GDM1 (cell line): Measurements from ENCODE around the gene TFF2.

Experiments
- DNase-seq: peaks from one replicate; lab custom pipeline; 2025; lab: John Stamatoyannopoulos, UW

Gene TFF2

DNA sequence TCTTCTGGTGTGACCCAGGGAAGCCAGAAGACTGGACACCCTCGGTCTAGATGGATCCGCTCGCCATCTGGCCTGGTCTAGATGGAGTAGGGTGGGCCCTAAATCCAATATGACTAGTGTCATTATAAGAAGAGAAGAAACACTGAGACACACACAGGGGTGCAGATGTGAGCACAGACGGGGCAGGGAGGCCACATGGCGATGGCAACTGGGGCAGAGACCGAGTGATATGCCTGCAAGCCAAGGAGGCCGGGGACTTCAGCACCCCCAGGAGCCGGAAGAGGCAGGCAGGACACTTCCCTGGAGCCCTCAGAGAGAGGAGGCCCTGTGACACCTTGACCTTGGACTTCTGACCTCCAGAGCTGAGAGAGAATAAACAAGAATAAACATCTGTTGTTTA, 30.0 kb downstream of the TFF2 start:
- no peak for DNase-seq

DNA sequence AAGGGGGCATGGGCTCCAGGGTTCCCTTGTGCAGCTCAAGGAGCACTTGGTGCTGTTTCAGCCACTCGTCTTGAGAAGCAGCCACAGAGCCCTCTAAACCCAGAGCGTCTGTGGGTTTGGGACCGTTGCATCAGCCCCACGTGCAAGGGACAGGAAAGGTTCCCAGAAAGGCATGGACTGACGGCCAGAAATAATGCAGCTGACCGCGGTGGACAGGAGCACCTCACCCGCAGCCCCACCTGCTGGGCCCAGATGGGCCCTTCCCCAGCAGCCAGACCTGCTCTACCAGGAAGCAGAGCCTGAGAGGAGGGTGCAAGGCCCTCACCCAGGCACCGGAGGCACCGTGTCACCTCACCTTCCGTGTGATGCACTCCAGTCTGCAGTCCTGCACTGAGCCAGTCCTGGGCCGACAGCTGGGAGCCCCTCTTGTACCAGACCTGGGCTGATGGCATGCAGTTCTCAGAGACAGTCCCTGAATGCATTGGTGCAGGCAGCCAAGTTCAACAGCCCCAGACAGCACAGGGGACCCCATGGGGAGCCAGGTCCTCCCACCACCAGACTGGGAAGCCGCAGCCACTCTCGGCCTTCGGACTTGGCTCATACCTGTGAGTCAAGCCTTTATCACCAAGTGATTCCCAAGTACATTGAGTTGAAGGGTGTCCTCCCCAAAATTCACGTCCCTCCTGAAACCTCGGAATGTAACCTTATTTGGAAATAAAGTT, 30.8 kb downstream of the TFF2 start:
- no peak for DNase-seq

DNA sequence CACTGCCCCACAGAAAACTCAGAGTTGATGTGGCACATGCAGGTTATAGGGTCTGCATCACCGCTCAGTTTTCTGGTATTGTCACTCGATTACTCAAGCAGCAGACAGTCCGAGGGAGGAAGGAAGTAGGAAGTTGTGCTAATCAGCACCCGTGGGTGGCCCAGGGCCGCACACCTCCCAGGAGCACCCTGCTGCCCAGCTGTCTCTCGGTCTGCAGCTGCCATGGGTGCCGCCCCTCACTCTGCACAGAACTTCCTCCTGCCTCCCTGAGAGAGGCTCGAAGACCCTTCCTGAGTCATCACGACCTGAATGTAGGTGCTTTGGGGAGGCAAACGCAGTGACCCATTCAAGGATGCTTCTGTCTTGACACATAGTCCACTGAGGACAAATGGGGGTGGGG, 31.4 kb downstream of the TFF2 start:
- peak; percentile 24 for DNase-seq

DNA sequence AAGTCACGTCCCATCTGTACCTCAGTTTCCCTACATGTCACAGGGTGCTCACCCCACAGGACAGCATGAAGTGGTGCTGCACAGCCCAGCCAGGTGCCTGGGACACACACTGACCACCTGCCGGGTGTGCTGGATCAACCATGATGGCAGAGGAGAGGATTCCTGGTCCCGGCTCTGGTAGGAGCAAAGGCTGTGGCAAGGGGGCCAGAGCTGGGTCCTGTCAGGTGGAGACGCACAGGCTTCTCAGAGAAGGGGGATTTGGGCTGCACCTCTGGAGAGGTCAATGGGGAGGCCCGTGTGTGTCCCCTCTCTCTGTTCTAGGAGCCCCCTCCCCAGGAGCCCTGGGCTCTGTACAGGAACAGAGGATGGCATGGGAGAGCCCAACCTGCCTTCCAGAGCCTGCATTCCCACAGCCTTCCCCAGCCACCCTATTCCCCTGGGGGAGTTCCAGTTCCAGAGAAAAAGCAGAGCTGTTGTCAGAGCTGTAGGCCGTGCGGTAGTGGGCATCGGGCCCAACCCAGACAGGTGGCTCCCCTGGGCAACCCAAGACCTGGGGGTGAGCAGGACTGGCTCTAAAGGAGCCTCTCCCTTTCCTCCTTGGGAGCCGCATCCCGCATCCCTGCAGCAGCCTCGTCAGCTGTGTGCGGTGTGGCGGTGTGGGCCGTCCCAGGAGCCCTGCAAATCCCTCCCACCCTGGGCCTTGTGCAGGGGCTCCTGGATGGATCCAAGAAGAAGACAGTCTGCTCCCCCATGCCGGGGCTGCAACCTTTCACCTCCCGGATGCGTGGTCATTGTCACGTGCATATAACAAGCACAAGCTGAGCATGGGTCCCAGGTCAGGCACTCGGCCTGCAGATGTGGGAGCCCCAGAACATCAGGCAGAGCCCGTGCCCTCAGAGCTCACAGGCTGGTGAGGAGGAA, 32.7 kb downstream of the TFF2 start:
- no peak for DNase-seq

DNA sequence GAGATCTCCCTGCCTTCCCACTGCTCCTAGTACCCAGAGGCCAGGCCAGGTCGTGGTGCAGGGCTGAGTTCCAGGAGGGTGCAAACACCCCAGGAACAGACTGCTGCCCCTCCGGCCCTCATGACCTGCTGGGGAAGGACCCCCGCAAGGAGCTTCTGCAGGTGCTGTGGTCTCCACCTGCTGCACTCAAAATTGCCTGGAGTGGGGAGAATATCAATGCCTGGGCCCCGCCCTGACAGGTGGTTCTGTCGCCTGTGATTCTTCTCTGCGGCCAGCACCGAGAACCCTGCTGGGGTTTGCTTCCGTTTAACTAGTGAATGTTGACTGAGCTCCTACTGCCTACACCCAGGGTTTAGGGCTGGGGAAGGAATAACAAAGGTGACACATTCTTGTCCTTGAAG, 33.5 kb downstream of the TFF2 start:
- no peak for DNase-seq

DNA sequence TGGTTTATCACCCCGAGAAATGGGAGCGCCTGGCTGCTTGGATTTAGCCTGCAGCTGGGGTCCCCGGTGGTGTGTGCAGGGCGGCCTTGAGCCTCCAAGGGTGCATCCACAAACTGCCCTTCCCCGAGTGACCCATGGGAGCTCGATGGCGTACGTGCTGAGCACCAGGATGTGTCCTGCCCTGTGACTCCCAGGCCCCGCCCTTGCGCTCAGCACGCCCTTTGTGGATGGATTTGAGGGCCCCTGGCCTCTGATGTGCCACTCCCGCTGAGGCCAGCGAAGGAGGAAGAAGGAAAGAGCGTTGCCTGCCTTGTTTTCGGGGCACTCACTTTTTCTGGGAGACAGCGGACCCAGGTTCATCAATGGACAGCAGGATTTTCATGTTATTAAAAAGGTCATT, 33.9 kb downstream of the TFF2 start:
- DNase-seq = no peak

DNA sequence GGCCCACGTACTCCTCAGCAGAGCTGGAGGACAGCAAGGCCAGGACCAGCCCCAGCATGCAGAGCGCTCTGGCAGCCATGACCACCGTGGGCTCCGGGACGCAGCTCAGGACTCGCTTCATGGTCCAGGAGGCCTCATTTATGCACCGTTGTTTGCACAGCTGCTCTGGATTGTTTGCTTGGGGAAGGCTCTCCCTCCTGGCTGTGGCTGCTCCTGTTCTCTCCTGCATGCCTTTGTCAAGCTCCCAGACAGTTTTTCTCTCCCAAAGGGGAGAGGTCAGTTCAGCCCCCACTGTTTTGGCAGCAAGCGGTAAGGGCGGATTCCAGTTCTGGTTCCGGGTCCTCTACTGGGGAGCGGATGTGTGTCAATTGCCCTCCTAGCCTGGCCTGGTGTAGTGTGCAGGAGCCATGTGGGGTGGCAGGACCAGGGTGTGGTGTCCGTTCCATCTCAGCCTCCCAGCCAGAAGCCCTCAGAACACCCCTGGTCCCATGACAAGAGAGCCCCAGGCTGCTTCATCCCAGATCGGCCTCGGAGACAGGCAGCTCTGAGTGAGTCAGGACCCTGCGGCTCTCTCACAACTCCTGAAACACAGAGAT, 35.4 kb downstream of the TFF2 start, which contains the start of gene TFF3:
Gene TFF3, minus strand, starts transcription at position 114 of the 596 bp plus-strand sequence. Its CDS starts 35 bp downstream, at position 79.
- DNase-seq = no peak

DNA sequence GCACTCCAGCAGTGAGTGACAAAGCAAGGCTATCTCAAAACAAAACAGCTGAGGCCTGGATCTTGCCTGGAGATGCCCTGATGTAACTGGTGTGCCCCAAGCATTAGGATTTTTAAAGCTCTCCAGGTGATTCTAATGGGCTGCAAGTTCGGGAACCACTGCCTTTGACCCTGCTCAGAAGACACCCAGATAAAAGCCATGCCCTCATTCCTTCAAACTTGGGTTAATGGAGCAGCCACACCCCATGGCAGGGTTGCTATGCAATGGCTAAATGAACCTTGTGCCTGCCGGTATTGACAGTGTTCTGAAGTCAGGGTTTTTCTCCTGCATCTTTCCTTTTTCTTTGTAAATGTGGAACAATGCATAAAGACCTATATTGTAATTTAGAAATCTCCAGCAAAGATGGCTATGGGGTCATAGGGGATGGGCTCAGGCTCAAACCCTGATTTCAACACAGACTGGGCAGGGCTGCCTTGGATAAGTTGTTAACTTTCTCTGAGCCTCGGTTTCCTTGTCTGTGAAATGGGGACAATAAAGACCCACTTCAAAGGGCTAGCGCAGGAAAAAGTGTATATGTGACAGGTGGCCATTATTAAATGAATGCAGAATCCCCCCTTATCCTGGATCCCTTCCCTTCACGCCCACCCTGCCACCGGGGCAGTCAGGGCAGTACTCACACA, 36.0 kb downstream of the TFF2 start:
- DNase-seq = no peak

DNA sequence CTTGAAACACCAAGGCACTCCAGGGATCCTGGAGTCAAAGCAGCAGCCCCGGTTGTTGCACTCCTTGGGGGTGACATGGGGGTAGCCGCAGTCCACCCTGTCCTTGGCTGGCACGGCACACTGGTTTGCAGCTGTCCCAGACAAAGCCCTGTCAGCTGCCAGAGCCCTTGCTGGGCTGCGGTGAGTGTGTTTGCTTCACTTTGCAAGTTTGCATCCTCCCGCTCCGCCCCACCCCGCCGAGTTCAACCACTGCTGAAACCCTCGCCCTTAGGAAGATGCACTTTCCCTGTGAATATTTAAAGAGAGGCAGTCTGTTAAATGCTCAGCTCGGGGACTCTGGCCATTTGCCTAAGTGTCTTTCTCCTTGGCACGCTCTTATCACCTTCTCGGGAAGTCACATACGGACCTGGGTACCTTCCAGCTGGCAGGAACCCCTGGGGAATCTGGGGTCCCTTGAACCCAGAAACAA, 37.3 kb downstream of the TFF2 start:
- no peak for DNase-seq

DNA sequence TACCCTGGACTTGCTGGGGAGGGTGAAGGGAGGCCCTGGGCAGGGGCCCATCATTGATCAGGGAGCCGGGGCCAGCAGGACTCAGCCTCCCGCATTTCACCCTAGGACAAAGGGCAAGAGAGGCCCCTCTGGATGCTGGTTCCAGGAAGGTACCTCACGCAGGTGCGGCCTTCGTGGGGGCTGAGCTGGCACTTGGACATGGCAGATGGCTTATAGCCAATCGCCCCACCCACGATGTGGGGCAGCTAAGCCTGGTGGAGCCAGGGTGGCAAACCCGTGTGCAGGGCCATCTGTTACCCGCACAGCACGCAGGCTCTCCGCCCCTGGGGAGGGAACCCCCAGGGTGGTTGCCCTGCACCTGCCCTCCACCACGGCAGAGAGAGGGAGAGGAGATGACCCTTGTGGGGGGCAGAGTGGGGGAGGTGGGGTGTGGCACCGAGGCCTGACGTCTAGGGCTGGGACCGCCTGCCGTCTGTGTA, 38.1 kb downstream of the TFF2 start:
- no peak for DNase-seq

DNA sequence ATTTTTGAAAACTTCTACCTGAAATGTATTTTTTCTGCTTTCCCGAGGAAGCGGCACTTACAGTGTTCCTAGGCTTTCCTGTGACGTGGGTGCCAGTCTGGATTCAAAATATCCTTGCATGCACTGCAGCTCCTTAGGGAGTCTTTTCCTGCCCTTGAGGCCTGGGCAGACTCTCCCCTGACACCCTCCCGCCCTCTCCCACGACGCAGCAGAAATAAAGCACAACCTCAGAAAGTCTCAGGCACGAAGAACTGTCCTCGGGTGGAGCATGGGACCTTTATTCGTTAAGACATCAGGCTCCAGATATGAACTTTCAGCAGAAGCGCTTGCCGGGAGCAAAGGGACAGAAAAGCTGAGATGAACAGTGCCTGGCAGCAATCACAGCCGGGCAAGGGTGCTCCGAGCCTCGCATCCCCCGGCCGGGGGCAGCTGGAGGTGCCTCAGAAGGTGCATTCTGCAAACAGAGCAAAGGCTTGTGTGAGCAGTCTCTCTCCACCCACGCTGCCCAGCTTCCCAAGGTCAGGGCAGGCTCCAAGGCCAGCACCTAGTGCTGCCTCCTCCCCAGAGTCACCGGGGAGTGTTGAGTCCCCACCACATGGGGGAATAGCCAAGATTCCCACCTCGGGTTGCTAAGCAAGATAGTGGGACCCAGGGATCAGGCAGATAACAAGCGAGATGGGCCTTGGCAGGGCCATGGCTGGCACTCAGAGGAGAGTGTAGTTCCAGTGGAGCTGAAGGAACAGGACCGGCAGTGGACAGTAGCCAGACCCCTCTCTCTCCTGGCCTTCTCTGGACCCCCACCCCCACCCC, 38.8 kb downstream of the TFF2 start:
- no peak for DNase-seq

DNA sequence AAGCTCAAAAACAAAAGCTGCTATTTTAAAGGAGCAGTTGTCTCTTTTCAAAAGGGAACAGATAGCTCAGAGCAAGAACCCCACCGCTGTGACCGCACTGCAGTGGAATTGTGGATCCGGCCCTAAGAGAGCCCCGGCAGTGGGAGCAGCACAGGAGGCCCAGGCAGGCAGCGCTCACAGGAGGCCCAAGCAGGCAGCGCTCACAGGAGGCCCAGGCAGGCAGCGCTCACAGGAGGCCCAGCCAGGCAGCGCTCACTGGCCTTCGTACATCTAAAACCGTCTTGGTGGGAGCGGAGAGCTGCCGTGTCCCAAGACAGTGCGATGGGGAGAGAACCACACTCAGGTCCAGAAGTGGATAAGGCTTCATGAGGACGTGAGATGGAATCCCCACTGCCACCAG, 39.6 kb downstream of the TFF2 start:
- DNase-seq = no peak

DNA sequence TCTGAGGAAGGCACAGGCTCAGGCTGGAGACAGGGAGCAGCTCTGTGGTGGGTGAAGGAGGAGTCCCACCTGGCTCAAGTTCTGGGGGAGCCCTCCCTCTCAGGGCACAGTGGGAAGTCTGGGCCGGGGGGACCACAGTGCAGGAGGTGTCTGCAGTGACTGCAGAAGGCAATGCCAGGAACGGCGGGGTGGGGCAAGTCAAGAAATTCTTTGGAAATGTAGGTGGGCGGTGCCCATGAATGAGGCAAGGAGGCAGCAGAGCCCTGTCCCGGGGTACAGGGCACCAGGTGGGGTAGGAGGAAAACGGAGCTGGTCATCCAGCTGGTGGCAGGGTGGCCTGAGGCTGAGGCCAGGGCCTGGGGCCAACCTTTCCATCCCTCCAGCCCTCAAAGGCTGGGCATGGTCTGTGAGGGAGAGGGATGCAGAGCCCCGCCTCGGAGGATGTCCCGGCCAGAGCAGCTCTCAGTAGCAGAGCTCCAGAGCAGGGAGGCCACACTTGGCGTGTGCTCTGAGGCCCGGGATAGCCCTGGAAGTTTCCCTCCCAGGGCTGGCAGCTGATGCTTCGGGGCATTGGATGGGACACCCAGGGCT, 40.3 kb downstream of the TFF2 start:
- no peak for DNase-seq

DNA sequence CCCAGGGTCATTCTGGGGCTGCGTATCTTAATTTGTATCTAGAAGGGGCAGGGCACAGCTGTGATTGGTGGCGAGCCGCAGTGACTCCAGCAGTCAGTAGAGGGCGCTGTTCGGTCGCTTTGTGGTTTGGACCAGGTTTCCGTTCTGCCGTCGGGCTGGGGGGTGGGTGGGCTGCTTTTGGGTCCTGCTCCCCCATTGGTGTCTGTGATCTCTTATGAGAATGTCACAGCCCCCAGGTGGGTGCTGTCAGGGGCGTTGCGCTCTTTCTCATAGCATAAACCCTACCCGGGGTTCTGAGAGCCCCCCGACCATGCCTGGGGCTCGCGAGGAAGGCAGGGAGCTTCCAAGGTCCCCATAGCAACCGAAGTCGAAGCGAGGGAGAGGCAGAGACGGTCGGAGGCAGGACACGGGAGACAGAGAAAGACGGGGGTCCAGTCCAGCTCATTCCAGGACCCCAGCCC, 41.0 kb downstream of the TFF2 start:
- peak; percentile 22 for DNase-seq

DNA sequence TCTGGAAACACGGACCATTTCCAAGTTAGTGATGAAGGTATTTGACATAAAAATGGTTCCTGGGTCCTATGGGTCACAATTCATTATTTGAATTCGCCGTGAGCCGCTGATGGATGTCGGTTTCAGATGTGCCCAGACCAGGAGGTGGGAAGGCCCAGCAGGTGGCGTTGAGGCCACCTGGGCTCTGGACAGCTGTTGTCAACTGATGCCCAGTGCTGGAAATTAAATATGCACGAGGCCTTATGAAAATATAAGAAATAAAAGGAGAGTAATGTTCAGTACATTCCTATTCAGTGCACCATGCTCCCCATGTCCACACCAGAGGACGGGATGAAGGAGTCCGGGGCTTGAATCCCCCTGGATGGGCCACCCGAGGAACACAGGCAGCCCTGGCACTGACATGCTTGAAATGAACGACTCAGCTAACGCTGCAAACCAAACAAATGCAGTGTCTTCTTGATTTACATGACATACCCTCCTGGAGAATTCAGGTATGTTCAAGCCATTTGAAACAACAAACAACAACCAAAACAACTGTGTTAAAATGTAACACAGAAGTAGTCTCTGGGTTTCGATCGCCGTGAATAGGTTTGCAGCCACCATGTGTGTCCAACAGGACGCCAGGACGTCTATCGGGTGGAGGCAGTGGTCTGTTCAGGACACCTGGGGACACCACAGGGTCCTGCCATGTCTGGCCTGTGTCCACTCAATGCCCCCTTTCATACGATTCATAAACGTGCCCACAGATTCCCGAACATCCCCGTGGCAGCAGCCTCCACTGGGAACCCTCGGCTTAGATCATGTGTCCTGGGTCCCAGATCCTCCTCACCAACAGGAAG, 41.7 kb downstream of the TFF2 start:
- DNase-seq = no peak

DNA sequence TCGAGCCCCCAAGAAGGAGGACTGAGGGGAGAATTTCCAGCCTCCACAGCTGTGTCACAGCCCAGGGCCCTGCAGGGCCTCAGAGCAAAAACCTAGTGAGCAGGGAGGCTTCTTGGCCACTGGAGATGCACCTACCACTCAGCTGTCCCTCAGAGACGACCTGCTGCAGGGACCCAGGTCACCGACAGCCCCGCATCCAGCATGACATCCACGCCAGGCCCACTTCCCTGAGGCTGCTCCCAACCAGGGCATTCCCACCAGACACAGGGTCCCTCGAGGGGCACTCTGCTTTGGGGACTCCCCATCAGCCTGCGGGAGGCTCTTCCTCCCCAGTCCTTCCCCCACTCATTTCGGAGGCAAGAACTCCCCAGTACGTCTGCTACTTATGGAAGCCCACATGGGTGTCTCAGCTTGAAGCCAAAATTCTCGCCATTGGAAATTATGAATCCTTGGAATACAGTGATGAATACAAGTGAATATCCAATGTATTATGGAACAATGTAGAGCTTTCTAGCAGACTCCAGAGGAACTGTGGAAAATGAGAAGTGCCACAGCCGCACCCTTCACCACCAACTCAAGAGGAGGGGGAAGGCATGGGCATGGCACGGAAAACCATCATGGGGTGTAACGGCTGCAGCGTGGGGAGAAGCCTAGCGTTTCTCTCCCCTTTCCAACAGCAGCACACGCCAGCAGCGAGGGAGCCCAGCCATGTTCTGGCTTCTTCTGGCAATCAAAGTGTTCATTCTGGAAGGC, 42.5 kb downstream of the TFF2 start:
- no peak for DNase-seq

DNA sequence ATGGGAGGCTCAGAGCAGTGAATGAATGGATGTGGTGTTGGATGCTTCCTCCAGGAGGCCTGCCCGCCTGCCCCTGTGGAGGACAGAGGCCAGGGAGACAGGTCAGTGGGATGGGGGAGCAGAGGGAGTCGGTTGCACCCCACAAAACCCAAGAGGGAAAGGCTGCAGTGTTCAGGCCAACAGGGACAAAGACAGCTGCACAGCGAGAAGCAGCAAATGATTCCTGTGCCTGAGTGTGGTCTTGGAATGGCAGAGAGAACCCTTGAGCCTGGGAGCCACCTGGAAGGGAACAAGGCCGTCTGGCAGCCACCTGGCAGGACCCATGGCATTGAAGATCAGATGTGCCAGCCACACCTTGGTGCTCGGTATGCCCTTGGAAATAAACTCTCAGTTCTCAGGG, 43.7 kb downstream of the TFF2 start:
- no peak for DNase-seq

DNA sequence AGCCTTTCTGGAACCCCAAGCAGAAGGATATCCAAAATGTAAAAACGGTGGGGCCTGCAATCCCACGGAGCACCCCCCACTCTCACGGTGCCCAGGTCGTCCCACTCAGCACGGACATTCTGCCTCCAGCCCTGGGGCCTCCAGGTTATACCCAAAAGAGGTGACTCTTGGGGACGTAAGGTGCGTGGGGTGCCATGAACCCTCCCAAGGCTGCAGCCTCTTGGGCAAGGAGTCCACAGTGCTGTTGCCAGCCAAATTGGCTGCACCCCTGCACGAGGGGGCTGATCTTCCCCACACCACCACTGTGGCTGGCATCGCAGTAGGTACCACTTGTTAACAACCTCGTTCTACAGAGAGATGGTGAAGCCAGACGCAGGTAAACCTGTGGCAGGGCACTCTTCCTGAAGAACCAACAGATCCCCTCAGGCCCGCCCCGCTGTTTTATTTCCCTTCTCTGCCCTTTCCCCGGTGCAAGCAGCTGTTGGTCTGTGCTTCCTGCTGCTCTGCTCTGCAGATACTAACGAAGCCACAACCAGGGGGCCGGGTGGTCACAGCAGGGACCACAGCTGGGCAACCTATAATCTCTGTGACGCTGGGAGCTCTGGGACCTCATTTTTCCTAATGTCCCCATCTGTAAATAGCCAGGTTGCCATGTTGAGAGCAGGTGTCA, 44.3 kb downstream of the TFF2 start:
- DNase-seq = peak; percentile 63
